Effector memory CD8-positive, alpha-beta T cell (primary cell): ENCODE measurements around the gene ARRDC5.
A peak's percentile ranks its signal among the peaks of the same experiment; 100 is the strongest.
"Not testable (repeated sequence)": the region's sequence is repeated elsewhere in the genome, so short reads cannot be mapped to it uniquely, and the experiment has no call there.

Experiments
- ATAC-seq: fragments of 150-1000 bp; cut with Tn5 transposase; replicated peaks from 2 replicates; pipeline ENCODE4 v1.10.0; 2021; ENCODE audit warnings: mild to moderate bottlenecking, moderate library complexity
- DNase-seq, 3 experiments: peaks; one replicate each; pipeline ENCODE4 v3.0.0; 2021
- H3K27ac Mint-ChIP-seq, 2 donors: one replicate each; pipeline ENCODE4 v1.8.0; 2022; ENCODE audit warnings: mild to moderate bottlenecking in 2 of 2, mixed read lengths in 2 of 2, moderate library complexity in 2 of 2
- H3K27me3 Mint-ChIP-seq, 2 donors: one replicate each; pipeline ENCODE4 v1.8.0; 2022; ENCODE audit warnings: mixed read lengths in 2 of 2
- H3K36me3 Mint-ChIP-seq: one replicate; pipeline ENCODE4 v1.8.0; 2022; ENCODE audit warnings: mild to moderate bottlenecking, moderate library complexity, mixed read lengths; ENCODE audit not compliant: insufficient read depth
- H3K4me1 Mint-ChIP-seq, 2 donors: one replicate each; pipeline ENCODE4 v1.8.0; 2022; ENCODE audit warnings: low read depth in 2 of 2, mixed read lengths in 2 of 2
- H3K4me3 Mint-ChIP-seq, 2 donors: one replicate each; pipeline ENCODE4 v1.8.0; 2022; ENCODE audit warnings: mild to moderate bottlenecking in 2 of 2, mixed read lengths in 2 of 2, moderate library complexity in 2 of 2
- H3K9me3 Mint-ChIP-seq, 2 donors: one replicate each; pipeline ENCODE4 v1.8.0; 2022; ENCODE audit warnings: mixed read lengths in 2 of 2
- total RNA-seq, 9 experiments: gene quantifications; one replicate each; lab custom pipeline; 2026; lab: John Stamatoyannopoulos, UW

The ARRDC5 gene
- total RNA-seq, result 1.1 to 51.9 (median 15.3) reads per million in 9 experiments

GRCh38 chr19:4902796-4903195 lies at the start of gene ARRDC5:
ARRDC5 (minus strand) TSS chr19:4902896; CDS start chr19:4902825, 71 bp downstream.
- peaks cover 17% of the 10 kb centered on the region for H3K36me3 Mint-ChIP-seq
- no peak within 1 kb of the TSS for H3K27ac Mint-ChIP-seq
- H3K27me3 Mint-ChIP-seq, result no peaks in the 10 kb centered on the region

DNA sequence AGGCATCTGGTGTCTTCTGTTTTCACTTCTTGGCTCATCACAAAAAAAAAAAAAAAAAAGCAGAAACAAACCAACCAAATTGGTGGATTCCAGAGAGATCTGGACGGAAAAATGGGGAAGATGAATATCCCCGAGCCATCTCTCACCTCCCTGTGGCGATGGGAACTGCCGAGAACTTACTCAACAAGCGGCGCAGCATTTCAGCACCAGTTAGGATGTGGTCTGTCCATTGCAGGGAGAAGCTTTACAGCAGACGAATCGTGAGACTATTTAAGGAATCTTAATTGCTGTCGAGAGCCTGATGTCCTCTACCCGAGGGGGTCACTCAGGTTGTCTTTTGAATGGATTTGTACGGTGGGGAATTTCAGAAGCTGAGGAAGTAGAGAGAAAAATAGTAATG lies 49.0 kb upstream of the ARRDC5 start:
- Mint-ChIP-seq H3K4me3 (no peak overlapping the region), H3K36me3 (peaks cover 1% of the 10 kb centered on the region), H3K4me1 (no peaks in the 10 kb centered on the region), H3K9me3 (no peaks in the 10 kb centered on the region), H3K27ac (no peak overlapping the region), H3K27me3 (no peaks in the 10 kb centered on the region)
- no peak for DNase-seq
- ATAC-seq, result no peak

More at GRCh38 chr19:4902796-4903195, at the start of gene ARRDC5:
- no peaks in the 10 kb centered on the region for H3K9me3 Mint-ChIP-seq
- no peak within 1 kb of the TSS for H3K4me3 Mint-ChIP-seq
- DNase-seq (no peak), ATAC-seq (no peak)
- H3K4me1 Mint-ChIP-seq, result peaks cover 6 to 10% of the 10 kb centered on the region in 2 donors

DNA sequence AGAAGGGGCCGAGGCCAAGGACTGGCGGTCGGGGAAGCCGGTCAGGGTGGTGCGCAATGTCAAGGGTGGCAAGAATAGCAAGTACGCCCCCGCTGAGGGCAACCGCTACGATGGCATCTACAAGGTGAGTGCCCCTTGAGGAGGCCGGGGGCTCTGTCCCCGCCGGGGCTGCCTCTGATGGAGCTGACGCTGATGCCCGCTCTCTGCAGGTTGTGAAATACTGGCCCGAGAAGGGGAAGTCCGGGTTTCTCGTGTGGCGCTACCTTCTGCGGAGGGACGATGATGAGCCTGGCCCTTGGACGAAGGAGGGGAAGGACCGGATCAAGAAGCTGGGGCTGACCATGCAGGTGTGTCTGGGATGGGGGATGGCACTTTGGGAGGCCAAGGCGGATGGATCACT lies 48.0 kb upstream of the ARRDC5 start:
- H3K4me1 Mint-ChIP-seq, H3K27ac Mint-ChIP-seq, H3K4me3 Mint-ChIP-seq, H3K36me3 Mint-ChIP-seq, H3K9me3 Mint-ChIP-seq, DNase-seq, ATAC-seq, H3K27me3 Mint-ChIP-seq: not testable (repeated sequence)

DNA sequence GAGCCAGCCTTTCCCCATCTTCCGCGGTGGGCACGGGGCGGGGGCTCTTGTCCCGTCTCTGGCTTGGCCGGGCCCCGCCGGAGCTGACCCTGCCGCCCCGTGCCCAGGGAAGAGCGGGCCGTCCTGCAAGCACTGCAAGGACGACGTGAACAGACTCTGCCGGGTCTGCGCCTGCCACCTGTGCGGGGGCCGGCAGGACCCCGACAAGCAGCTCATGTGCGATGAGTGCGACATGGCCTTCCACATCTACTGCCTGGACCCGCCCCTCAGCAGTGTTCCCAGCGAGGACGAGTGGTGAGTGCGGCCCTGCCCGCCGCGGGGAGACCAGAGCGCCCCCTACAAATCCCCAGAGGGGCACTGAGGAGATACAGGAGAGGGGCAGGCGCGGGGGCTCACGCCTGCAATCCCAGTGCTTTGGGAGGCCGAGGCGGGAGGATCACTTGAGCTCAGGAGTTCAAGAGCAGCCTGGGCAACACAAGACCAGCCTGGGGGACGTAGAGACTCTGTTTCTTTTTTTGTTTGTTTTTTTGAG lies 39.0 kb upstream of the ARRDC5 start:
- not testable (repeated sequence) for ATAC-seq, H3K27ac Mint-ChIP-seq, H3K4me1 Mint-ChIP-seq, H3K4me3 Mint-ChIP-seq, DNase-seq, H3K36me3 Mint-ChIP-seq, H3K27me3 Mint-ChIP-seq, H3K9me3 Mint-ChIP-seq

GRCh38 chr19:4939466-4939865 lies 36.8 kb upstream of the ARRDC5 start:
- H3K36me3 Mint-ChIP-seq, result peaks cover 4% of the 10 kb centered on the region

DNA sequence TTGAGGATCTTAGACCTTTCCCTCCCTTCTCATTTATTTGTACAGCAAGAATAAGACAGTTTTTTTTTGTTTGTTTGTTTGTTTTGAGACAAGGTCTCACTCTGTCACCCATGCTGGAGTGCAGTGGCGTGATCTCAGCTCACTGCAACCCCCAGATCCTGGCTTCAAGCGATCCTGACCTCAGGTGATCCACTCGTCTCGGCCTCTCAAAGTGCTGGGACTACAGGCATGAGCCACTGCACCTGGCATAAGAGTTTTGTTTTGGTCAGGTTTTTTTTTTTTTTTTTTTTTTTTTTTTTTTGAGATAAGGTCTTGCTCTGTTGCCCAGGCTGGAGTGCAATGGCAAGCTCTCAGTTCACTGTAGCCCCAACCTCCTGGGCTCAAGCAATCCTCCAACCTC lies 35.8 kb upstream of the ARRDC5 start:
- not testable (repeated sequence) for H3K4me1 Mint-ChIP-seq

More at GRCh38 chr19:4939466-4939865, 36.8 kb upstream of the ARRDC5 start:
- Mint-ChIP-seq H3K9me3 (no peaks in the 10 kb centered on the region), H3K27ac (no peak overlapping the region), H3K27me3 (no peaks in the 10 kb centered on the region), H3K4me1 (peaks cover 0 to 2% of the 10 kb centered on the region in 2 donors), H3K4me3 (no peak overlapping the region)
- no peak for DNase-seq
- ATAC-seq, result no peak

DNA sequence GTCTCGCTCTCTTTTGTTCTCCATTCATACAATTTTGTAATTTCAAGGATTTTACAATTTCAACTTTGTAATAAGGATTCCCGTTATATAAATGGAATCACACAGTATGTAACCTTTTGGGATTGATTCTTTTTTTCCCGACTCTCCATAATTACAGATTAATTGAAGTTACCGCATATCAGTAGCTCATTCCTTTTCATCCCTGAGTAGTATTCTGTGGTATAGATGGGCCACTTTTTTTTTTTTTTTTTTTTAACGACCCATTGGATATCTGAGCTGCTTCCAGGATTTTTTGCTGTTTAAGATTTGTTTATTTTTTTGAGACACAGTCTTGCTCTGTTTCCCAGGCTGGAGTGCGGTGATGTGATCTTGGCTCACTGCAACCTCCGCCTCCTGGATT lies 34.4 kb upstream of the ARRDC5 start:
- H3K36me3 Mint-ChIP-seq, result no peaks in the 10 kb centered on the region
- H3K4me3 Mint-ChIP-seq, result no peak overlapping the region
- no peak overlapping the region for H3K27ac Mint-ChIP-seq
- no peaks in the 10 kb centered on the region for H3K9me3 Mint-ChIP-seq
- no peak for DNase-seq
- no peak for ATAC-seq
- peaks cover 0 to 2% of the 10 kb centered on the region in 2 donors for H3K4me1 Mint-ChIP-seq
- H3K27me3 Mint-ChIP-seq, result no peaks in the 10 kb centered on the region

More for the DNA sequence above, 35.8 kb upstream of the ARRDC5 start:
- not testable (repeated sequence) for H3K9me3 Mint-ChIP-seq, H3K36me3 Mint-ChIP-seq, H3K27ac Mint-ChIP-seq, H3K27me3 Mint-ChIP-seq, ATAC-seq, H3K4me3 Mint-ChIP-seq, DNase-seq

DNA sequence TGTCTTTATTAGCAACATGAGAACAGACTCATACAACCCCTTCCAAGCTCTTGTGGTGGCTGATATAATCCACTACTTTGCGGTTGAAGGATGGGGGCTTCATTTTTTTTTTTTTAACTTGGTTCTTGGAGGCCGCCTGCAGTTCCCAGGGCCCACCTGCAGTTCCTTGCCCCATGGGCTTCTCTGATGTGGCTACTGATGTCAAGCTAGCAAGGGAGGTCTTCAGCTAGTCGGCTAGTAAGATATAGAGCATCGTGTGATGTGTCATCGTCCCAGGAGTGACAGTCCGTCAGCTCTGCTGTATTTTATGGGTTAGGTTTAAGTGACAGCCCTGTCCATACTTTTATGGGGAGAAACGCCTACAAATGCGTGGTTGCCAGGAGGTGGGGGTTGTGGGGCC lies 32.7 kb upstream of the ARRDC5 start:
- H3K4me3 Mint-ChIP-seq, result no peak overlapping the region
- no peak for DNase-seq
- no peak for ATAC-seq
- no peaks in the 10 kb centered on the region for H3K36me3 Mint-ChIP-seq
- no peak overlapping the region for H3K27ac Mint-ChIP-seq
- H3K9me3 Mint-ChIP-seq, result no peaks in the 10 kb centered on the region
- no peaks in the 10 kb centered on the region for H3K27me3 Mint-ChIP-seq
- peaks cover 0 to 2% of the 10 kb centered on the region in 2 donors for H3K4me1 Mint-ChIP-seq

DNA sequence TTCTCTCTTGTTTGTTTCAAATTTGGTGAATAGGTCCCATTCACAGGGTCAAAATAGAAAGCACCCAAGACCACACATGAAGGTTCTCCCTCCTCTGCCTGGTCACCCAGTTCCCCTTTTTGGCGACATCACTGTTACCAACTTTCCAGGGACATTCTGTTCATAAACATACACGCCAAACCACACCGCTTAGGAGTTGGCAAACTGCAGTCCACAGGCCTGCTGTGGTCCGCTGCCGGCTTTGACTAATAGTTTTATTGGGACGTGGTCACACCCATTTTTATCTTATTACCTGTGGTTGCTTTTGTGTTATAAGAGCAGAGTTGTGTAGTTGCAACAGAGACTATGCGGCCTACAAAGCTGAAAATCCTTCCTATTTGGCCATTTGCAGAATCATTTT lies 30.8 kb upstream of the ARRDC5 start:
- no peak overlapping the region for H3K4me3 Mint-ChIP-seq
- ATAC-seq (no peak), DNase-seq (no peak)
- no peaks in the 10 kb centered on the region for H3K9me3 Mint-ChIP-seq
- H3K36me3 Mint-ChIP-seq, result no peaks in the 10 kb centered on the region
- peaks cover 0 to 2% of the 10 kb centered on the region in 2 donors for H3K4me1 Mint-ChIP-seq
- peak overlapping the region; percentile 36 to 58 for H3K27ac Mint-ChIP-seq
- no peaks in the 10 kb centered on the region for H3K27me3 Mint-ChIP-seq

DNA sequence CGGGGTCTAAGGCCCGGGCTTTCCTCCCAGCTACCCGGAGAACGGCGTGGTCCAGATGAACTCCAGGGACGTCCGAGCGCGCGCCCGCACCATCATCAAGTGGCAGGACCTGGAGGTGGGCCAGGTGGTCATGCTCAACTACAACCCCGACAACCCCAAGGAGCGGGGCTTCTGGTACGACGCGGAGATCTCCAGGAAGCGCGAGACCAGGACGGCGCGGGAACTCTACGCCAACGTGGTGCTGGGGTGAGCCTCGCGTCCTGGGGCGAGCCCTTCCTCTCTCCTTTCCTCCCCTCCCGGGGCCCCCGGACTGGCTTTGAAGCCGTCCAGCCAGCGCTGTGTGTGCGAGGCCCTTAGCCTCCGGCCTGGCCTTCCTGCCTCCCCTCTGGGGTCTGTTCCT lies 30.0 kb upstream of the ARRDC5 start:
- H3K4me3 Mint-ChIP-seq, result no peak overlapping the region
- no peaks in the 10 kb centered on the region for H3K27me3 Mint-ChIP-seq
- DNase-seq, result no peak
- H3K4me1 Mint-ChIP-seq, result peaks cover 0 to 2% of the 10 kb centered on the region in 2 donors
- no peaks in the 10 kb centered on the region for H3K36me3 Mint-ChIP-seq
- ATAC-seq, result no peak
- H3K27ac Mint-ChIP-seq, result peak overlapping the region; percentile 36 to 58
- no peaks in the 10 kb centered on the region for H3K9me3 Mint-ChIP-seq

DNA sequence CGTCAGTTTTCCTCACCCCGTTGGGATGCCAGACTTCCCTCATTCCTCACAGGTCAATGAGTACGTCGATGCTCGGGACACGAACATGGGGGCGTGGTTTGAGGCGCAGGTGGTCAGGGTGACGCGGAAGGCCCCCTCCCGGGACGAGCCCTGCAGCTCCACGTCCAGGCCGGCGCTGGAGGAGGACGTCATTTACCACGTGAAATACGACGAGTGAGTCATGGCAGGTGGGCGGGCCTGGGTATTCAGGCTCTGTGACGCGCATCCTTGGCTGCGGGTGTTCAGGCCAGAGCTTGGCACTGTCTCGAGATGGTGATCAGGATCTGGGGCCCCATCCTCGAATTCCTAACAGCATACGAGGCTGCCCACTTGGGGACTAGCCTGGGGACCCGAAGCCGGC lies 28.0 kb upstream of the ARRDC5 start:
- H3K4me1 Mint-ChIP-seq, result no peaks in the 10 kb centered on the region
- no peak overlapping the region for H3K27ac Mint-ChIP-seq
- no peaks in the 10 kb centered on the region for H3K9me3 Mint-ChIP-seq
- no peaks in the 10 kb centered on the region for H3K36me3 Mint-ChIP-seq
- no peak overlapping the region for H3K4me3 Mint-ChIP-seq
- DNase-seq (no peak), ATAC-seq (no peak)
- no peaks in the 10 kb centered on the region for H3K27me3 Mint-ChIP-seq

- ATAC-seq (no peak), DNase-seq (no peak)
- Mint-ChIP-seq H3K4me1 (peaks cover 0 to 2% of the 10 kb centered on the region in 2 donors), H3K9me3 (no peaks in the 10 kb centered on the region), H3K4me3 (no peak overlapping the region), H3K27ac (no peak overlapping the region), H3K36me3 (no peaks in the 10 kb centered on the region), H3K27me3 (no peaks in the 10 kb centered on the region)
These were observed 26.5 kb upstream of the ARRDC5 start for GRCh38 chr19:4929186-4929585.

GRCh38 chr19:4923276-4923747 lies 20.6 kb upstream of the ARRDC5 start:
- no peak for DNase-seq
- Mint-ChIP-seq H3K27ac (peak overlapping the region in 1 of 2 donors; percentile 84), H3K9me3 (no peaks in the 10 kb centered on the region), H3K4me3 (no peak overlapping the region), H3K36me3 (peaks cover 3% of the 10 kb centered on the region), H3K4me1 (peaks cover 0 to 2% of the 10 kb centered on the region in 2 donors), H3K27me3 (no peaks in the 10 kb centered on the region)
- ATAC-seq, result no peak

- DNase-seq (no peak), ATAC-seq (no peak)
- Mint-ChIP-seq H3K4me3 (no peak overlapping the region), H3K4me1 (peaks cover 0 to 2% of the 10 kb centered on the region in 2 donors), H3K9me3 (no peaks in the 10 kb centered on the region), H3K36me3 (peaks cover 3% of the 10 kb centered on the region), H3K27ac (peak overlapping the region; percentile 29 to 84), H3K27me3 (no peaks in the 10 kb centered on the region)
These were observed 20.0 kb upstream of the ARRDC5 start for GRCh38 chr19:4922530-4923275.
